HG02884 (cell line): ENCODE results near the gene RASGRP3.
"Not testable (repeated sequence)": the region's sequence is repeated elsewhere in the genome, so short reads cannot be mapped to it uniquely, and the experiment has no call there.

Experiments used
- ATAC-seq: cut with Tn5 transposase; IDR thresholded peaks from one replicate; pipeline ENCODE4 v1.9.1; 2021; ENCODE audit warnings: mild to moderate bottlenecking, moderate library complexity; ENCODE audit not compliant: unreplicated experiment

The RASGRP3 gene

DNA sequence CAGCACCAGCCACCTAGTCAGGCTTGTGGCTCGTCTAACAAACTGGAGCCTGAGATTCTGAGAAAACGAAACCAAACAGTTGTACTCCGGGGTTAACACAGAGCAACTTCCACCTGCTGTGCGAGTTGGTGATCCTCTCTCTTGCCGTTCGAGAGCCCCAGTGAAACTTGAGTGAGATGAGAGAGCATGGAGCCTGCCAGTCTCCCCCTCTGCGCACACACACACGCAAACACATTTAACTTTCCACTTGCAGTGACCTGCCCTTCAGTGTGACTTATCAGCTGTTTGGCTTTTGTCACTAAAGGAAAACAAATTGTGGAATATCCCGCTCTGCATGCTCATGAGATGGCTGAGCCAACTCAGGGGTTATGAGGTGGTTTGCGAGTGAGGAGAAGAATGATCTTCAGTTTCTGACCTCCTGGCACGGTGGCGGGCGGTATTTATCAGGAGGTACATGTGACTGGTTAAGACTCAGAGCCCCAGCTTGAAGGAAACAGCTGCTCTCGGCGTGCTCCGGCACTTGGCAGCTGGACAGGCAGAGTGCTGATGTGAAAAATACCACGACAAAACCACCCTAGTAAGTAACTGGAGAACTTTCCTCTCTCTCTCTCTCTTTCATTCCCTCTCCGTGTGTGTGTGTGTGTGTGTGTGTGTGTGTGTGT, at the start of gene RASGRP3:
Gene RASGRP3 (plus strand): TSS at position 519 of the 662 bp plus-strand sequence. CDS start 38,488 bp downstream, outside the sequence.
- peak; percentile 38 for ATAC-seq

DNA sequence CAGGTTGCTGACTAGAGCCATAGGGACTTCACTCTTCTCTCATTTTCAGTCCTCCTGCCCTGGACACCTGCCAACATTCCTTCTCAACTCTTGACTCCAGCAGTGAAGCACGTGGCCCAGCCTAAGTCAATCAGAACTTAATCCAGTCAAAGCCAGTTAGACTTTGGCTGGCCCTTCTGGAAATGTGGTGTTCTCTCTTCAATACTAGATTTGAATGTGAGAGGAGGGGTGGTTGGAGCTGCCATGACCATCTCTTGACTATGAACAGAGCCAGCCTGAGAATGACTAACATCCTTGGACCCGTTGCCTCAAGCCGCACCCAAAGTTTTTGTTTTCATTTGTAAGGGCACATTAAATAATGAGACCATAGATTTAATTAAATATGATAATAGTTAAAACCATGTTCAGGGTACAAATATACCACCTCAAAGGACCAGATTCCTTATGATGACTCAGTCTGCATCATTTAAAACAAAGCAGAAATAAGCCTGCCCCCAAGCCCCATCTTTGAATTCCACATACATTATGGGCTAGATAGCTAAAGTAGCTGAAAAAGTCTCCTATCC, 49.7 kb upstream of the RASGRP3 start:
- ATAC-seq = no peak

GRCh38 chr2:33430077-33430476, 46.4 kb upstream of the RASGRP3 start:
- ATAC-seq = no peak

DNA sequence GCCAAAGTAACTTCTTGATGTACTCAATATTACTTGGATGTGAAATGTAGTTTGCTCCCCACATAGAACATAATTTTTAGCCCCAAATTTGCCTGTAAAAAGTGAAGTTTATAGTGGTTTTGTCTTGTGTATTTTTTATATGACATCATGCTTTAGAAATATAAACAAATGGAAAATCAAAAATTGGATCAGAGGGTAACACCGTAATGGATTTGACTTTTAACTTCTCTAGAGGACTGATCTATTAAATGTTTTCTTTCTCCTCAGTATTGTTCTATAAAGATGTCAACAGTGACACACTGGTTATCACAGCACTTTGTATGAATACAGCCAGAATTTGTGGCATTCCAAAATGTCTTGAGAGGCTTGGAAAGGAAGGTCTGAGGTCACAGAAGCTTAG, 45.6 kb upstream of the RASGRP3 start:
- ATAC-seq = no peak

- no peak for ATAC-seq
Observed at GRCh38 chr2:33432871-33433270, 43.6 kb upstream of the RASGRP3 start.

GRCh38 chr2:33433279-33434235, 42.9 kb upstream of the RASGRP3 start:
- no peak for ATAC-seq

DNA sequence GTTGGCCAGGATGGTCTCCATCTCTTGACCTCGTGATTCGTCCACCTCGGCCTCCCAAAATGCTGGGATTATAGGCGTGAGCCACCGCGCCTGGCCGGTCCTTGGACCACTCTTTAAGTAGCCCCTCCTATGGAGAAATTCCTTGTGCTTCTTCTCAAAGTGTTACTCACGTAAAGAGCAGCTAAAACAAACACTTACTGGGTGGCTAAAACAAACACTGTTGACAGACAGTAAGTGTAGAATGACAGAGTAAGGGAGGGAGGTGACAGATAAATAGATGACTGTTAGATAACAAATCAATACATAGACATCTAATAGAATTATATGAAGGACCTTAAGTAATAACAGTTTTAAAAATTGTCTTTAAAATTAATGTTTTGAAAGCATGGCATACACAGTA, 40.9 kb upstream of the RASGRP3 start:
- no peak for ATAC-seq

DNA sequence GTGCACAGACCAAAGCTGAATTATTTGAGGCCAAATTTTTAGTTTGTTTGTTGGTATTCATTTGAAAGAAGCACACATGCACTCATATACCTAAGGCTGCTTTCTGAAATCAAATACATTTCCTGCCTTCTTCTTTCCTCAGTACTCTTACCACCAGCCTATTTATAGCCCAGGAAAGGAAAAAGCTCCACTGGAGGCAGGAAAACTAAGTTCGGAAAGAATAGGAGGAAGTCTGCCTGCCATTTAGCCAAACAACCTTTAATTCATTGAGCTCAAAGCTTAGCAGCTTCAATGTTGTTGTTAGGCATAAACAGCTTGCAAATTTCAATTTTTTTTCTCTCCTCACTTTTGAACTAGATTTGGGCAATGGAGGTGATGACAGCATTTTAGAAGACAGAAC, 40.4 kb upstream of the RASGRP3 start:
- no peak for ATAC-seq

- ATAC-seq = no peak
Observed at GRCh38 chr2:33437297-33437696, 39.2 kb upstream of the RASGRP3 start.

GRCh38 chr2:33437815-33438214, 38.6 kb upstream of the RASGRP3 start:
- no peak for ATAC-seq

- no peak for ATAC-seq
Observed at GRCh38 chr2:33441235-33441810, 35.1 kb upstream of the RASGRP3 start.

- not testable (repeated sequence) for ATAC-seq
Observed at GRCh38 chr2:33442052-33442451, 34.4 kb upstream of the RASGRP3 start.

DNA sequence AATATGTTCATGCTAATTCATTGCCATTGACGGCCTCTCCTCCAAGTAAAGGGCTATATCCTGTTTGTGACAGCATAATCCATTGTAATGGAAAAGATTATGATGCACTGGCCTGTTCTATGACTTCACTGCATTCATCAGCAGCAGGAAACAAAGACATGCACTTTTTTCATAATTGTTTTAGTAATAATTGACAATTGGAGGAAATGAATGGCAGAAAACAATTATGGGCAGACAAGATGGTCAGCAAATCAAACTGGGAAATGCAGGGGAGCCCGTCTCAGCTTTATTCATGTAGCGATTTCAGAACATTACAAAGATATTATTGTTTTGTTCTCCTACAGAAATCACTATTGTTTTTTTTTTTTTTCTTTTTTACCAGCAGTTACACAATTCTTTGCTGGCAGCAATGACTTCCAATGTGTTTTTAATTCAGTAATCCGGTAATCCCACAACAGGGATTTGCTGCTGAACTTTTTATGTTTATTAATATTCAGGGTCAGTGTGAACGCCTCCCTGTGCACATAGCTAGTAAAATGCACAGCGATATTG, 33.8 kb upstream of the RASGRP3 start:
- ATAC-seq = no peak

- no peak for ATAC-seq
Observed at GRCh38 chr2:33443274-33443829, 33.1 kb upstream of the RASGRP3 start.

DNA sequence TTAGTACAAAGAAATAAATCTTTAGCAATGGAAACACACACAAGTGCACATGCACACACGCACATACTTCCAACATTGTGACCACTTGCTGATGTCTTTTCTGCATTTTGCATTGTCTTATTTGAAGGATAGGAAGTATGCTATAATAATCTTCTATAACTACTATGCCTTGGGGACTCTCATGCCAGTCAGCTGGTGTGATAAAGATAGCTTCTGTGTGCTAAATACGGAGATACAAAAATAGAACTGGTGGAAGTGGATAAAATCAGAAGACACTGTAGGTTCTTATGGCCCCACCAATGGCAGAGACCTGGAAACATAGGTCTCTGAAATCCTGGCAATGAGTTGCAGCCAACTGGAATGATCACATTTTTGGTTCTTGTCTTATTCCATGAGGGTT, 31.5 kb upstream of the RASGRP3 start:
- ATAC-seq = no peak

- no peak for ATAC-seq
Observed at GRCh38 chr2:33448220-33448899, 28.1 kb upstream of the RASGRP3 start.

DNA sequence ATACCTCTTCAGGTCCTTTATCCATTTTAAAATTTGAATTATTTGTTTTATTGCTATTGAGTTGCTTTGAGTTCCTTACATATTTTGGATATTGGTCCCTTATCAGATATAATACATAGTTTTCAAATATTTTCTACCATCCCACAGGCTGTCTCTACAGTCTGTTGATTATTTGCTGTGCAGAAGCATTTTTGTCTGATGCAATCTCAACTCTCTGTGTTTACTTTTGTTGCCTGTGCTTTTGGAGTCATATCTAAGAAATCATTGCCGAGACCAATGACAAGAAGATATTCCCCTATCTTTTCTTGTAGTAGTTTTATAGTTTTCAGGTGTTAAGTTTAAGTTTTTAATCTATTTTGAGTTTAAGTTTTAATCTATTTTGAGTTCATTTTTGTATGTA, 25.2 kb upstream of the RASGRP3 start:
- no peak for ATAC-seq

DNA sequence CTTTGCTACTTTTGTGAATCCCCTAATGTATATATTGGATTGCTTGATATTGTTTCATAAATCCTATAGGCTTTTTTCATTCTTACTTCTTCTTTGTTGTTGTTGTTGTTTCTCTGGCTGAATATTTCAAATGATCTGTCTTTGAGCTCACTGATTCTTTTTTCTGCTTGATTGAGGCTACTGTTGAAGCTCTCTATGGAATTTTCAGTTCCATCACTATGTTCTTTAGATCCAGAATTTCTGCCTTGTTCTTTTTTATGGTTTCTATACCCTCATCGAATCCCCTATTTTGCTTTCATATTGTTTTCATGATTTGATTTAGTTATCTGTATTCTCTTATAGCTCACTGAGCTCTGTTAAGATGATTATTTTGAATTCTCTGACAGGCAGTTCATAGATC, 24.6 kb upstream of the RASGRP3 start:
- ATAC-seq = no peak

- no peak for ATAC-seq
Observed at GRCh38 chr2:33452545-33452944, 23.9 kb upstream of the RASGRP3 start.

- no peak for ATAC-seq
Observed at GRCh38 chr2:33453905-33454479, 22.5 kb upstream of the RASGRP3 start.
